K562 (cell line): ENCODE data around the gene CCDC32. TPM values are rescaled to one million over a fixed set of nuclear protein-coding genes. Genes with fewer than 3 reads are reported as not detected.

Experiments
- CREB1 ChIP-seq, 2 experiments: sonication (generic) in 1 of 2; formaldehyde crosslinking in 1 of 2; IDR thresholded peaks; 2 replicates each; pipeline versions ENCODE4 v1.6.1 to v1.8.0; 2012 to 2022; ENCODE audit warnings: inconsistent platforms in 1 of 2, mild to moderate bottlenecking in 1 of 2, missing genetic modification reagents in 1 of 2, moderate library complexity in 1 of 2
- CREM ChIP-seq: IDR thresholded peaks from 2 replicates; pipeline ENCODE4 v1.6.1; 2014; ENCODE audit warnings: antibody characterized with exemption, low read depth
- CTCFL ChIP-seq: IDR thresholded peaks from 2 replicates; pipeline ENCODE4 v1.6.1; 2011; ENCODE audit warnings: borderline replicate concordance, low read depth, mild to moderate bottlenecking, moderate library complexity, low read length; ENCODE audit not compliant: insufficient read depth, poor library complexity, severe bottlenecking
- ESRRA ChIP-seq: fragments of 450-650 bp; IDR thresholded peaks from 2 replicates; pipeline ENCODE4 v1.6.1; 2014; ENCODE audit warnings: low read depth, mild to moderate bottlenecking, moderate library complexity, borderline replicate concordance
- ETV6 ChIP-seq, 3 experiments: fragments of 150-350 bp in 1 of 3; sonication (generic) in 1 of 3; formaldehyde crosslinking in 1 of 3; IDR thresholded peaks; 2 replicates each; pipeline versions ENCODE4 v1.6.1 to v1.8.0; 2014 to 2022; ENCODE audit warnings: borderline replicate concordance in 2 of 3, low read depth in 2 of 3, antibody characterized with exemption in 1 of 3, low read length in 1 of 3, mild to moderate bottlenecking in 1 of 3, missing genetic modification reagents in 1 of 3
- GABPB1 ChIP-seq: sonication (generic); formaldehyde crosslinking; IDR thresholded peaks from 2 replicates; pipeline ENCODE4 v1.8.0; 2022; ENCODE audit warnings: mild to moderate bottlenecking, missing genetic modification reagents
- MECOM ChIP-seq: fragments of 250-450 bp; sonication (Bioruptor Pico); IDR thresholded peaks from 2 replicates; pipeline ENCODE4 v1.8.0; 2022; ENCODE audit warnings: inconsistent platforms
- MYC ChIP-seq, 2 experiments: fragments of 250-450 bp in 1 of 2; sonication (Bioruptor Pico) in 1 of 2; IDR thresholded peaks; 2 replicates each; pipeline versions ENCODE4 v1.5.1 to v1.6.1; 2012 to 2021; ENCODE audit warnings: low read depth in 2 of 2, borderline replicate concordance in 1 of 2, improper control_type of control experiment in 1 of 2, low read length in 1 of 2, mild to moderate bottlenecking in 1 of 2, moderate library complexity in 1 of 2
- NEUROD1 ChIP-seq: fragments of 150-350 bp; IDR thresholded peaks from 2 replicates; pipeline ENCODE4 v1.6.1; 2014; ENCODE audit warnings: borderline replicate concordance, low read length, low read depth; ENCODE audit not compliant: partially characterized antibody
- NFXL1 ChIP-seq: fragments of 450-650 bp; formaldehyde crosslinking; IDR thresholded peaks from 2 replicates; pipeline ENCODE4 v1.4.0; 2021; ENCODE audit warnings: mild to moderate bottlenecking
- NR4A1 ChIP-seq, 2 experiments: fragments of 250-450 bp in 1 of 2; fragments of 450-650 bp in 1 of 2; sonication (Bioruptor Pico) in 1 of 2; IDR thresholded peaks; 2 replicates each; pipeline versions ENCODE4 v1.4.0 to v1.6.1; 2016 to 2020; ENCODE audit warnings: mild to moderate bottlenecking in 2 of 2, missing compliant biosample characterization in 1 of 2, missing genetic modification characterization in 1 of 2, moderate library complexity in 1 of 2
- POLR2G ChIP-seq: fragments of 200-400 bp; formaldehyde crosslinking; IDR thresholded peaks from 2 replicates; pipeline ENCODE4 v1.6.1; 2017; ENCODE audit warnings: low read depth, mild to moderate bottlenecking, antibody characterized with exemption, low read length, moderate library complexity
- RNF2 ChIP-seq: sonication (generic); IDR thresholded peaks from 2 replicates; pipeline ENCODE4 v1.6.1; 2016
- SMARCE1 ChIP-seq: fragments of 450-650 bp; IDR thresholded peaks from 2 replicates; pipeline ENCODE4 v1.7.1; 2016; ENCODE audit warnings: mild to moderate bottlenecking
- SOX6 ChIP-seq: fragments of 450-650 bp; IDR thresholded peaks from 2 replicates; pipeline ENCODE4 v1.6.1; 2014; ENCODE audit warnings: mild to moderate bottlenecking
- TBL1XR1 ChIP-seq, 2 experiments: IDR thresholded peaks; 2 replicates each; pipeline ENCODE4 v1.6.1; 2012; ENCODE audit warnings: improper control_type of control experiment in 2 of 2, low read length in 2 of 2, mild to moderate bottlenecking in 1 of 2
- XRCC5 ChIP-seq: fragments of 200-400 bp; formaldehyde crosslinking; IDR thresholded peaks from 2 replicates; pipeline ENCODE4 v1.6.1; 2017; ENCODE audit warnings: low read depth, mild to moderate bottlenecking, low read length
- polyA plus RNA-seq, 8 experiments: library from polyadenylated mRNA; depleted of rRNA in 4 of 8; stranded (reverse) in 5 of 8; unstranded in 3 of 8; fragments of >200 nt; fragmentation: Nextera tagmentation in 2 of 8; fragmentation: Illumina TruSeq in 1 of 8; extraction: Ambion mirVana in 2 of 8; extraction: Trizol in 1 of 8; gene quantifications; 2 replicates each; pipeline versions ENCODE4 v1.2.1 to v1.2.3, GENCODE V29; 2011 to 2014; ENCODE audit warnings: inconsistent platforms in 1 of 8, missing spikeins in 1 of 8
- total RNA-seq, 7 experiments: library from RNA; depleted of rRNA in 6 of 7; stranded (reverse); fragments of >200 nt in 6 of 7; fragmentation: Illumina TruSeq in 2 of 7; extraction: Trizol in 2 of 7; gene quantifications; 2 replicates each; pipeline versions ENCODE4 v1.2.1 to v1.2.3, GENCODE V29; 2011 to 2021; ENCODE audit warnings: low replicate concordance in 1 of 7
- TF ChIP-seq, protein P1 (sequence below): sonication (generic); formaldehyde crosslinking; IDR thresholded peaks from 2 replicates; pipeline ENCODE4 v1.8.0; 2022; ENCODE audit warnings: missing genetic modification reagents, mild to moderate bottlenecking, borderline replicate concordance
- TF ChIP-seq, protein P2 (sequence below): fragments of 450-650 bp; IDR thresholded peaks from one replicate; pipeline ENCODE4 v1.6.1; 2018; ENCODE audit warnings: mild to moderate bottlenecking, moderate library complexity; ENCODE audit not compliant: partially characterized antibody
- TF ChIP-seq, protein P3 (sequence below): fragments of 200-800 bp; sonication (Bioruptor generic); IDR thresholded peaks from 2 replicates; pipeline ENCODE4 v1.6.1; 2017; ENCODE audit warnings: missing genetic modification characterization, missing compliant biosample characterization

Gene CCDC32
- total and polyA plus RNA-seq, 9 of the 15 experiments (the other 6 are each of a cell fraction or from before 2014, with no cell fraction given): 22.2 to 94.8 (median 37.1) TPM

GRCh38 chr15:40506964-40507571, 57.8 kb downstream of the CCDC32 start (continued):
- peak; percentile 40; the same call in 1 of the 2 replicates for TF ChIP-seq SOX6
- peak; percentile 91 for TF ChIP-seq POLR2G
- TF ChIP-seq TBL1XR1 (IDR thresholded peaks at IDR 0.05; ENCODE audit: low read length in 2 of 2): peak; percentile 23 to 56; a peak in 1 of 4 replicates
- peak; percentile 32 for TF ChIP-seq NEUROD1
- TF ChIP-seq, protein P1, sequence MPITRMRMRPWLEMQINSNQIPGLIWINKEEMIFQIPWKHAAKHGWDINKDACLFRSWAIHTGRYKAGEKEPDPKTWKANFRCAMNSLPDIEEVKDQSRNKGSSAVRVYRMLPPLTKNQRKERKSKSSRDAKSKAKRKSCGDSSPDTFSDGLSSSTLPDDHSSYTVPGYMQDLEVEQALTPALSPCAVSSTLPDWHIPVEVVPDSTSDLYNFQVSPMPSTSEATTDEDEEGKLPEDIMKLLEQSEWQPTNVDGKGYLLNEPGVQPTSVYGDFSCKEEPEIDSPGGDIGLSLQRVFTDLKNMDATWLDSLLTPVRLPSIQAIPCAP (CRISPR knock-in tag): 0 out of 2 replicates have a peak, but pooled peaks have one; percentile 32
- TF ChIP-seq XRCC5: peak; percentile 94
- TF ChIP-seq, protein P2, sequence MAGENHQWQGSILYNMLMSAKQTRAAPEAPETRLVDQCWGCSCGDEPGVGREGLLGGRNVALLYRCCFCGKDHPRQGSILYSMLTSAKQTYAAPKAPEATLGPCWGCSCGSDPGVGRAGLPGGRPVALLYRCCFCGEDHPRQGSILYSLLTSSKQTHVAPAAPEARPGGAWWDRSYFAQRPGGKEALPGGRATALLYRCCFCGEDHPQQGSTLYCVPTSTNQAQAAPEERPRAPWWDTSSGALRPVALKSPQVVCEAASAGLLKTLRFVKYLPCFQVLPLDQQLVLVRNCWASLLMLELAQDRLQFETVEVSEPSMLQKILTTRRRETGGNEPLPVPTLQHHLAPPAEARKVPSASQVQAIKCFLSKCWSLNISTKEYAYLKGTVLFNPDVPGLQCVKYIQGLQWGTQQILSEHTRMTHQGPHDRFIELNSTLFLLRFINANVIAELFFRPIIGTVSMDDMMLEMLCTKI: no peak
- TF ChIP-seq SMARCE1: peak; percentile 54
- TF ChIP-seq ESRRA: peak; percentile 59; the same call in 1 of the 2 replicates
- no peak for TF ChIP-seq MECOM
- TF ChIP-seq CTCFL: peak; percentile 100
- TF ChIP-seq, protein P3, sequence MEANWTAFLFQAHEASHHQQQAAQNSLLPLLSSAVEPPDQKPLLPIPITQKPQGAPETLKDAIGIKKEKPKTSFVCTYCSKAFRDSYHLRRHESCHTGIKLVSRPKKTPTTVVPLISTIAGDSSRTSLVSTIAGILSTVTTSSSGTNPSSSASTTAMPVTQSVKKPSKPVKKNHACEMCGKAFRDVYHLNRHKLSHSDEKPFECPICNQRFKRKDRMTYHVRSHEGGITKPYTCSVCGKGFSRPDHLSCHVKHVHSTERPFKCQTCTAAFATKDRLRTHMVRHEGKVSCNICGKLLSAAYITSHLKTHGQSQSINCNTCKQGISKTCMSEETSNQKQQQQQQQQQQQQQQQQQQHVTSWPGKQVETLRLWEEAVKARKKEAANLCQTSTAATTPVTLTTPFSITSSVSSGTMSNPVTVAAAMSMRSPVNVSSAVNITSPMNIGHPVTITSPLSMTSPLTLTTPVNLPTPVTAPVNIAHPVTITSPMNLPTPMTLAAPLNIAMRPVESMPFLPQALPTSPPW (CRISPR knock-in tag): peak; percentile 87
- no peak for TF ChIP-seq NFXL1 (CRISPR knock-in tag)
- TF ChIP-seq NR4A1 (CRISPR knock-in tag; IDR thresholded peaks at IDR 0.05): no peak
- TF ChIP-seq NR4A1 (tag; IDR thresholded peaks at IDR 0.05): 0 out of 2 replicates have a peak, but pooled peaks have one; percentile 43
- TF ChIP-seq ETV6 (IDR thresholded peaks at IDR 0.05; ENCODE audit: borderline replicate concordance in 1 of 2, low read depth in 2 of 2, low read length in 1 of 2): no peak
- TF ChIP-seq ETV6 (CRISPR knock-in tag; IDR thresholded peaks at IDR 0.05; ENCODE audit: borderline replicate concordance): 0 out of 2 replicates have a peak, but pooled peaks have one; percentile 26
- TF ChIP-seq CREB1 (IDR thresholded peaks at IDR 0.05): no peak
- 0 out of 2 replicates have a peak, but pooled peaks have one; percentile 49 for TF ChIP-seq CREB1 (CRISPR knock-in tag; IDR thresholded peaks at IDR 0.05)
- peak; percentile 8; the same call in 1 of the 2 replicates for TF ChIP-seq CREM
- 0 out of 2 replicates have a peak, but pooled peaks have one; percentile 42 for TF ChIP-seq RNF2
- TF ChIP-seq GABPB1: 0 out of 2 replicates have a peak, but pooled peaks have one; percentile 31
- peak; percentile 63 for TF ChIP-seq MYC (IDR thresholded peaks at IDR 0.05; ENCODE audit: low read depth, low read length)
- TF ChIP-seq MYC (CRISPR knock-in tag; IDR thresholded peaks at IDR 0.05; ENCODE audit: borderline replicate concordance, low read depth): no peak
